Amygdala (tissue), 56 donors: Measurements from ENCODE around the gene NPS.

Experiments
- DNase-seq, 56 donors: peaks; one replicate each; lab custom pipeline; 2025; lab: John Stamatoyannopoulos, UW

Gene NPS

DNA sequence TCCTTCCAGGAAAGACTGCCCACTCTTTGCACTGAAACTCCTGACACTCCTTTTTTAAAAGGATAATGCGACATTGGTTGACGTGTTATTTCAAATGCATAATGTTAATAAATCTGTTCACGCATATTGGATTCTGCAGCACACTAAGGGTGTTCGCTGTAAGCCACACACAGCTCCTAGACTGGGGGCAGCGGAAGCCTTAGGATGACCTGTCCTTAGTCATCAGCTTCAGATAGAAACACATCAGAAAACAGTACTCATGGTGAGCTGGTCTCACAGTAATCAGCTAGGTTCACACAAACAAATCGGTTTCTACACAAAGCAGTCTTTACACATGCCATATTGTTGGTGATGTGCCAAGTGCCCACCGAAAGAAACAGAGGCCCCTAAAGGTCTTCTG is 4.3 kb downstream of the NPS start:
- no peak for DNase-seq

DNA sequence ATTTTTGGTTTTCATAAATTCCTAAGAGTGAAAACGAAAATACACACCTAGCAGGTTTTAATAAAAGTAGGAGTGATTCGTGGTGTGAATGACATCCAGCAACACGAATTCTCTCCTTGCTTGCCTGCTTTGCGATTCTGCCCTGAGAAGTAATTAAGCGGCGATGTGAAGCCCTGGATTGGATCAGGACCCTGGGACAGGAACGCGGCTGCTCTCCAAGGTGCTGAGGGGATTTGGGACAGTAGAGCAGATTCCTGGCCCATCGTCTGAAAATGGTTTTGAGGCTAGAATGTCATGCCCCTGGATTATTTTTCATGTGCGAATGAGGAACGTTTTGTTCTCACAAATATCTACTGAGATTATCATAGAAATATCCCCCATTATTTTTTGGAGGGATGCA is 7.8 kb downstream of the NPS start:
- no peak for DNase-seq

DNA sequence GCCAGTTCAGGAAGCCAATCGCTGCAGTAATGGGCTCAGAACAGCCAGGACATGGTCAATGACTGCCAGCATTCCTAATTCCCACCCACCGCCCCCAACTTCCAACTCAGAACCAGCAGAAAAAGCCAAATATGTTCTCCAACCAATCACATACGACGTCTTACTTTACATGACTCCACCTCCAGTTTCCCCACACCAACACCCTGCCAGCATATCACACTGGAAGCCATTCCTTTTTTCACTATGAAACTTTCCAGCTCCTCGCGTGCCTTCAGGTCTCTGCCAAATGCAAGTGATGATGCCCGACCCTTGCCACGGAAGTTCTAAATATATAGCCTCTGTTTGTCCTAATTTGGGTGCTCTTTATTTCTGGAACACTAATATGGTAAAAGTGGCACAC is 12.5 kb downstream of the NPS start:
- no peak for DNase-seq

DNA sequence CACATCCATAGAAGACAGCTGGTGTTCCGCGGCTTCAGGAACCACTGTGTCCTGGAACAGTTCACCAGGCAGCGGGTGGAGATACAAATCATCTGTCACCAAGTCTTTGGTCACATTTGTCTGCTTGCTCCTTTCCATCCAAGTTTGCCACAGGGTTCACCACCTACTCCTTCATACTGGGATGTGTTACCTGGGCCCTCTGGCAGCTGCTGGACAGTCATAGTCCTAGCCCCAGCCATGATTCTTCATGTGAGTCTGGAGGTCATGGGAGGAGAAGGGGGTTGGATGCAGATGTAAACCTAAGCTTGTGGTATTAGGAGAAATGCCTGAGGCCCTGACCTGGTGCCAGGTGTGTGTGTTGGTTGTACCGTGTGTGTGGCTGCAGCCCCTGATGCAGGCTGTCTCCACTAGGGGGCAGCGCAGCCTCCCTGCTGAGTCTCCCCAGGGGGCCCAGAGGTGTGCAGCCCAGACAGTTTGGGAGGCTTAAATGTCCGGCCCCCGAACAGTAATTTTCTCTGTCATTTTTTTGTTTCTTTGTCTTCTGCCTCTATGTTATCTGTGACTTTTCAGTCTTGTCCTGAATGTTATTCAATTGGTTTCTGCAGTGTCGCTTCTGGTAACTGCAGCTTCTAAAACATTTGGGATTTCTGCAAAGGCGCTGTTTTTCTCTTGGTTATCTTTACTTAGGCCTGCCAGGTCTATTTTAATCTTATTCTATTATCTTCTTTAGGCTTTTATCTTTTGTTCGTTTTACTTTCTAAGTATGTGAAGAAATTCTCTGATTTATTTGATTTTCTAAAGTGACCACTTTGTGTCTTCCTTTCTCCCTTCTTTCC is 14.8 kb downstream of the NPS start:
- DNase-seq = peak in 5 of 56 donors; percentile 5 to 56 (median 18)

DNA sequence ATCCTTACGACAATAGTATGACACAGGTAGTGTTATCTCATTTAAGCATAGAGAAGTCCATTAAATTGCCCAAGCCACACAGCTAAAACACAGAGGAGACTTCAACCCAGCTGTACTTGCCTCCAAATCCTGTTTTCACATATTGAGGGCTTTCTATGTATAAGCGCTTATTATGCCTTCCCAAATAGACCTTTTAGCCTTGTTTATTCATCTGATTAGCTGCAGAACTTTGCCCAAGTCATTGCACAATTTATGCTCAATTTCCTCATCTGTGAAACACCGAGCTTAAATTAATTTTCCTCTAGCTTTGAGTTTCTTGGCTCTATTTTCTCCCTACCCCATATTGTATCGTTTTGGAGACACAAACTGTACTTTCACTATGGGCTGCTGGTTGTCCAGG is 15.5 kb downstream of the NPS start:
- no peak for DNase-seq

DNA sequence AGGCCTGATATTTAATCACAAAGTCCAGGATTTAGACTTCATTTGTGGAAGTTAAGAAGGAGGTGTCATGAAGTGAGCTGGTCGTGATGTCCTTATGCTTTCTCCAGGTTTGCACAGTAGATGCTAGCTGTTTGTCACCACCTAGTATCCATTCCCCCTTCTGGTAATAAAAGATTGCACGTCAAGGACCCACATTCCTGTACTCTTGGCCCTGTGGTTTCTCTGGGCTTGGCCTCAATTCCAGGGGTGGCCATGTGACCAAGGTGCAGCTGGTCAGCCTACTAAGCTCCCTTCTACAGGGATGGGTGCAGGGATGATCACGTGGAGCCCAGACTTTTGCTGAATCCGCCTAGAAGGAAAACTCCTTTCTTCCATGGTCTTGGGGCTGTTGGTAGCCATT is 16.5 kb downstream of the NPS start:
- DNase-seq = no peak

DNA sequence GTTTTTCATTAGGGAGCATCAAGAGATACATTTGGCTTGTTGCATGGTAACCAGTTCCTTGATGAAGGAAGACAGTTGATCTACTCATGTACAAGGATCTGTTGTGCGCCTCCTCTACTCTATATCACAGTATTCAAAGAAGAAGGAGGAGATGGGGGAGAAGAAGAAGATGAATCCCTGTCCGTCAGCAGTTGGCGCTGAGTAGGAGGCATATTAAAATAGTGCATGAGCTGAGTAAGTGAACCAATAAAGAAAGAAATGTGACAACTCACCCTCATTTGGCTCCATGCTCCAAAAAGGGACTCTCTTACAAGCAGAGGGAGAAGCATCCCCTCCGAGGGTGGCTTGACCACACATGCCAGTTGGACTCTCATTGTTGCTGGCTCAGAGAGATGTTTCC is 20.1 kb downstream of the NPS start:
- DNase-seq = peak in 2 of 56 donors; percentile 20 to 25

DNA sequence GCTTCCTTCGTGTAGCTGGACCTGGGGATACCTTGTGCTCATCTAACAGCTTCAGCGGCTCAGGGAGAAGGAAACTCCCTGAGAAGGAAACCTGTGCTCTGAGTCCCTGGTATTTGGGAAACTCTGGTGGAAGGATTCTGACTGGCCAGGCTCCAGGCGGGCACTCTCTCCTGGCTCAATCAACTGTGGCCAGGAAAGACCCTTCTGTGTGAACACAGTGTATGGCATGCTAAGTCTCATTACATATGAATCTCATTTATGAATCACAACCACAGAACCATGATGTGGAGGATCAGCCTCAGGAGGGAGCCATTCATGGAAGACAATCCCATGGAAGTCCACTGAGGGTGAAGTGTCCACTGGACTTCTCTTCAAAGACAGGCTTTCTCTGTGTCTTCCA is 20.9 kb downstream of the NPS start:
- no peak for DNase-seq

DNA sequence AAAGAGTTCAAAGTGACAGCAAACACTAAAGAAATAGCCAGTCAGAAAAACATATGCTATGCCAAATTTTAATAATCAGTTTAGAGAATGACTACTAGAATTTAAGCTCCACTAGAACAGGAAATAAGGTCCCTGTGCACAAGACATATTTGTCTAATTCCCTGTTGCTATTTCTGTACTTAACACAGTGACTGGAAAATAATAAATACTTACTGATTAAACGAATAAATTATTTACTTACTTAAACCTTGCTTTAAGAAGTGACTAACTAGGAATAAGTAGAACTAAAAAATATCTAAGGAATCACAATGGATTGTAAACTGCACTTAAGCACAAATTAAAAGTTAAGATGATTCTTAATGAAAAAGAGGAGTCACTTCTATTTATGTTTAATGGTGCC is 22.3 kb downstream of the NPS start:
- no peak for DNase-seq

DNA sequence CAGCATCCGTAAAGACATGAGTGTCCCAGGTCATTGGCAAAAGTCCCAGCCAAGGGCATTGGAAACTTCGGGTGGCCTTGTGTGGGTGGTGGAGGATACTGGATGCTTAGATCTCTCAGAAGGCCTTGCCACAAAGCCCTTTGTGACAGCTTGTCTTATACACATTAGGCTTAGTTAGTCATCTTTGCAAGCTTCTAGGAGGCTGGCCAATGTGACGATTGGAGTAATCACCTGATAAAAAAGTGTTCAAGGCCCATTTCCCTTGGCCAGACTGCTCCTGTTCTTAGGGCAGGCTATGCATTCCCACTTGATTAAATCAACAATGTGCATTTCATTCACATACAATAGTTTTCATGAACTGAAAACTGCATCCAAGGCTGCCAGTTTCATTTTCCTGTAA is 26.9 kb downstream of the NPS start:
- no peak for DNase-seq

DNA sequence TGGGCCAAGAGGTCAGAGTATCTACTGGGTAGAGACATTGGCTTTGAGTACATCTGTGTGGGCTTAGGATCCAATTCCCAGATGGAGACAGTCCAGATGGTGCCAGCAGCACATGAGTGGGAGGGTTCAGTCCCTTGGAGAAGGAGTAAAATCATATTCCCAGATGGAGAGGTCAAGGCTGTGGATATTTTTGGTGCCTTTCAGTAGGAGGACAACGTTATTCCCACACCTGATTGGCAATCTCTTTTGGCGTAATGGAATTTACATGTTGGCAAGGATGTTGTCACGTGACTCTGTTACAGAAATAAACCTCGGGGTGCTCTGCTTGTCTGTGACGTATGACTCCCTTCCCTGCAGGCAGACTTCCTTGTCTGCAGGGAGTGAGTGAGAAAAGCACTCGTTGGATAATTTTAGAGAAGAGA is 27.6 kb downstream of the NPS start:
- DNase-seq = peak in 8 of 56 donors; percentile 7 to 43 (median 26)

DNA sequence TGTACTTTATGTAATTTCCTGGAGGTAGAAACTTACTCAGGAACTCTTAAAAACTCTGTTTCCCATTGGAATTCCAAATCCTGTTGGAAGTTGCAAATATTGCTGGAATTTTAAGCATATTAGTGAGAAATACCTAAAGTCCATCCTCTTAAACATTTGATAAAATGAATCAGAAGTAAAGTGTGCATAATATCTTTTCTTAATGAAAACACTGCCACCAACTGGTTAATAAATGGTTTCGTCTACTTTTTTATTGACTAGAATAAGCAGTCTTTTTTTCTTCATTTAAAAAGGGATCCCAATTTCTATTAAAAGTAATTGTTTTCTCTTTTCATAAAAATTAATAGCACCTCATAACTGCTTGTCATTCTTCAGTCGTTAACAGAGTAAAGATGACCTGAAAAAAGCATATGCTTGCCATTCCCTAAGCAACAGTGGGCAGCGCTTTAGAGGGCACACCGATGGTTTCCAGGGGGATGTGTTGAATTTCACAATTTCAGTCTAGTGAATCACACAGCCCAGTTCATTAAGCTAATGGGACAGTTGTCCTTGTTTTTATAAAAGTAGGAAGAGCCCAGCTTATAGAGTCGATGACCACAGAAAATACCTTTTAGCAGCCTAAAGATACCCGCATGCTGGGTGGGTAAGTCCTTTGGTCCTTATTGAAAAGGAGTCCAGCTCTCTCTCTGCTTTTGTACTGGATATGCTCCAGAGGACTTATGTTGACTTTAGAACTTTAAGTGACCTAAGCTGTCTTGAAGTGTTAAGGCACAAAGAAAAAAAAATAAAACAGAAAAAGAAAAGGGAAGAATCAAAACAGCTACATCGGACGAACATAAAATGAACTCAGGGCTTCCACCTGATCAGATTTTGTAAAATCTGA is 28.5 kb downstream of the NPS start:
- DNase-seq = no peak

DNA sequence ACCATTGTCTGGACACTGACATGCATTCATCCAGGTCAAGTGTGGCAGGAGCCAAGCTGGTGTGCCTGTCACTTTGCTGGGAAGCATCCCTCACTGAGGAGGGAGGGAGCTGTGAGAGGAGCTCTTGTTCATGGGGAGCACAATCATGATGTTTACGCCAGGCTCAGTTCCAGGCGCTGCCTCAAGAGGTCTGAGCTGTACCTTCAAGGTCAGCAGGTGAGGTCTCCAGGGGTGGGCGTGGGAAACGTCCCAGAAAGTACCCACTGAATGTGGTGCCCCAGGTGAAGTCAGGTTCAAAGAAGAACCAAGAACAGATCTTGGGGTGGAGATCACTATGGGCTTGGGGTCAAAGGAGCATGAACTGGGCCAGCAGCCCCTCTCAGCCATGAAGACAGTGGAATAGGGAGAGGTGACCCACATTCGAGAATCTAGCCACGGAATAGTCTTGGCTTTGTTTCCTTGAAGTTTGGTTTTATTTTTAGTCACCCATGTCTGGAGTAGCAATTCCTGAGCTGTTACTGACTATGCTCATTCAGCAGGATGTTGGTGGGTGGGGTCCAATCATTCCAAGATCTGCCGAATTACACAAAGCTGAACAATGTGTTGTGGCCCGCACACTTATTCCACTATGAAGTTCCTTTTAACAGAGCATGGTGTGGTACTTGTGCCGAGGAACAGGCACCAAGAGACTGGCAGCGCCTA is 29.3 kb downstream of the NPS start:
- DNase-seq = no peak

DNA sequence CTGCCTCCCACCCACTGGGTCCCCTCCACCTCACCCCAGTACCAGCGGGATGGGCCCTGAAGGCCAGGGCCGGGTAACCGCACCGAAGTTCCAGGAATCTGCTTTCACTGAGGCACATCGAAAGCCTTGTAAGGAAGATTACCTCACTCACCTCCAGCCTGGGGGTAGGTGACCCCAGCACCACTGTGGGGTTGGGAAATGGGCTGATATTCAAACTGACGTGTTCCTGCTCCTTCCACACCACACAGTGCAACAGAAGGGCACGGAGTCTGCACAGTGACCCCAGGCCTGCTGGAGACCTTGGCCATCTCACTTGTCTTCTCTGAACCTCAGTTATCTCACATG is 29.8 kb downstream of the NPS start:
- DNase-seq = no peak

DNA sequence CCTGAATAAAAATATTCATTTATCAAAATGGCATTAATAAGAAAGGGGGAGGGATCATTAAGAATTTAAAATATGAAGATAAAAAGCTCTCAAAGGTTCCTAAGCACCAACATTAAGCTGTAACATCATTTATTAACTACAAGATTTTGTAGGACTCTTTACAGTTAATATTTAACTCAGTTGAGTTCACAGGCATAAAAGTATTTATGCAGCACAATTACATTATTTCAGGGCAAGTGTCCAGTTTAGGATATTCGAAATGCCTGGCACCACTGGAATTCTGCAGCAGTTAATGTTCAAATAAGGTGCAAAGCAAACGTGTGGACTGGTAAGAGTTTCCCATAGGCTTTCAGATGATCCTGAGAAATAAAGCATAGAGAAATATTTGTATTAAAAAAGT is 30.5 kb downstream of the NPS start:
- DNase-seq = no peak

DNA sequence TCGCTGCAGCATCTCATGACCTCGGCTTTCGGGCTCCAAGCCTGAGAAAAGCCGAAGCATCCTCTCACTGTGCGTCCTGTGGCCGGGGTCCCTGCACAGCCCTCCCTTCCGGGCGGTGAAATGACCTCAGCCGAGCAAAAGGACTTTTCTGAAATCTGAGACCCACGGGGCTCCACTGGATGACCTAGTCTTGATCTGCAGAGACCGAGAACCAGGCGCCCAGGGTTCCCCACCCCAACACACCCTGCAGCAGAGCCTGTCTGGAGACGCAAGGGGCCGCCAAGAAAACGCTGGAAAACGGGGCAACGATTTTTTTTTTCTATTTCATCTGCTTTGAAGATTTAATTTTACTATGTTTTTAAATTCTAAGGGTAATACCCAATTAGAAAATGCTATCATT is 31.7 kb downstream of the NPS start:
- no peak for DNase-seq

DNA sequence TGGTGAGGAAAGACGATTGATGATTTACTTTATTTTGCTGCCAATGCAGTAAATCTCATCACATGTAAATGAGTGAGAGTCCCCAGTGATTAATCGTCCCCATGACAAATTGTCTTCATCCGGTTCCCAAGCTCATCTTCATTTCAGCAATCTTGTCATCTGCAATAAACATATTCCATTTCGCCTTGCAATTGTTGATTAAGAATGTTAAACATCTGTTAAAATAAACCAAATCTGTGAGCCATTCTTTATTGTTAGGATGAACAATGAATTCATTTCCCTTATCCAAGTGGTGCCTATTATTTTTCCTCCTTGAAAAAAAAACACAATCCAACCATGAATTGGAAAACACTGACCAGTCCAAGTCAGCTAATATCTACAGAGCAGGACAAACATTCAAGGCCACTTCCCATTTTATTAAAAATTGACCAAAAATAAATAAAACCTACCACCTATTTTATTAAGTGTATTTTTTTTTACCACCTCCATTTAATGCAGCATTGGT is 36.5 kb downstream of the NPS start:
- DNase-seq = no peak

DNA sequence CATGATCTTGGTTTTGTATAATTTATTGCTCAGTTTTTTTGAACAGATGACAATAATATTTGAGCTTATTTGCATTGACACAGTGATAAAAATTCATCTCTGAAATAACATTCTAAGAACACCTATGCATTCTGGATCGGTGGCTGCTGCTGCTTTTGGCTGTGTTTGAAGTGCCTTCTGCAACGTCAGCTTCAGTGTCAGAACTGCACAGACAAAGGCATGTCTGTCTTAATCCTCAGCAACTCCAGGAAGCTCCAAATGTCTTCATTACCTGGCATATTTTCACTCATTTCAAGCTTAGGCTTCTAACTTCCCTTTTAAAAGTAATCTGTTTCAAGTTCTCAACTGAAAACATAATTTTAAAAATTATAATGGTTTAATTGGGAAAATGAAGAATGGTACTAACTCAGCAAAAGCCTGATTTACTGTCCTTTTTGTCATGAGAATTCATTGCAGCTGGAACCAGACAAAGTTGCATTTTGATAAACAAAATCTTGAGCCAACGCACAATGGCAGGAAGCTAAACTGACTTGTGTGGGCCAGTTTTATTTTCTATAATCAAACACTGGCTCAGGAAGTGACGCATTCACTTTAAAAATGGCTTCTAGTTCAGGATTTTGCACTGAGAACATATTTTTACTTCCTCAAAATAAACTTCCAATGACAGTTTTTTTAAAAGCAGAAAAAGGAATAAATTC is 38.7 kb downstream of the NPS start:
- DNase-seq = peak in 4 of 56 donors; percentile 6 to 22 (median 16)

DNA sequence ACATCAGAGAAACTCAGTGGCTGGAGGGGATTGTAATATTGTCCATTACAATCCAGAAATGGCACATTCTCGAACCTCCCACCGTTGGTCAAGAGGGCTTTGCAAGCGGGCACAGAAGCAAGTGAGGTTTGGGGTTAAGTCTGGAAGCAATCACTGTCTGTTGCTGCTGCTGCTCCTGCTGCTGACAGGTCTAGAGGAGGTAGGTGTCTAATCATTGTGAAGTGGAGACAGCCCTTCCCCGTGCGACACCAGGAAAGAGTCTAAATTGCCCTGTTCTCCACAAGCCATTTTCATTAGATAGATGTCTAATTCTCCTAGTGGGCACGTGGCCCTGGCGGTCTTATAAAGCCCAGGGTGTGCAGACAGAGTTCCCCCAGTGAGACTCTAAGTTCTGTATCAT is 43.5 kb downstream of the NPS start:
- DNase-seq = no peak

DNA sequence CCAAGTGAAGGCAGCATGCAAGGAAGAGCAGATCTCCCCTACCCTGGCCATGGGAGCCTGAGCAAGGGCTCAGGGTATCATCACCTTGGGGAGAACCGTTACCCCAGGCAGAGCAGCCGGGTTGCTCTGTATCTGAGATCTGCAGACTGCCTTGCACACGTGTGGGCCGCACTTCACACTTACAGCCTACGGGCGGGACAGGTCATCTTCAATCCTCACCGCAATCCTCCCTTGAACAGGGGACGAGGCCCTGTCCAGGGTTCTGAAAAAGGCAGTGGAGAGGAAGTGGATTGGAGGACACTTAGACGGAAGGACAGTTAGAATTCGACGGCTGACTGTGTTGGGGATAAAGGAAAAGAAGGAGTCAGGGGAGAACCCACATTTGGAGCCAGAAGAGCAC is 51.4 kb downstream of the NPS start:
- no peak for DNase-seq
